ENCODE measurements around the gene LRRC75B. TPM values are rescaled to one million over a fixed set of nuclear protein-coding genes. Genes with fewer than 3 reads are reported as not detected.
"Not testable (repeated sequence)": the region's sequence is repeated elsewhere in the genome, so short reads cannot be mapped to it uniquely, and the experiment has no call there.

LRRC75B gene
- polyA plus RNA-seq, 1 donor from 2014 or later, result 12.2 TPM

- H2AFZ ChIP-seq (ENCODE audit: low read depth, low read length), result no peak overlapping the region
- no peak overlapping the region for H3K9ac ChIP-seq (ENCODE audit: low read length)
Measured at GRCh38 chr22:24601217-24602104, 8.6 kb upstream of the LRRC75B start.

GRCh38 chr22:24599958-24600715 lies 7.3 kb upstream of the LRRC75B start:
- H4K20me1 ChIP-seq (ENCODE audit: insufficient read depth), result not testable (repeated sequence)

More at GRCh38 chr22:24601217-24602104, 8.6 kb upstream of the LRRC75B start:
- TF ChIP-seq RAD21 (conservative IDR thresholded peaks at IDR 0.05) (no peak), TAF1 (IDR thresholded peaks at IDR 0.05; ENCODE audit: low read depth) (no peak), EZH2 (IDR thresholded peaks at IDR 0.05; ENCODE audit: borderline replicate concordance, insufficient read depth, low read length, poor library complexity, severe bottlenecking) (no peak)
- no peaks in the 10 kb centered on the region for H3K79me2 ChIP-seq (replicated peaks; ENCODE audit: insufficient read depth, low read length)
- H4K20me1 ChIP-seq (ENCODE audit: insufficient read depth), result no peaks in the 10 kb centered on the region
- no peaks in the 10 kb centered on the region for H3K27me3 ChIP-seq (ENCODE audit: insufficient read depth, low read depth, low read length)
- H3K4me2 ChIP-seq (ENCODE audit: low read length), result no peak overlapping the region
- H3F3A ChIP-seq (ENCODE audit: insufficient read depth, low read length, poor library complexity, severe bottlenecking), result no peaks in the 10 kb centered on the region
- no peak overlapping the region for H3K4me3 ChIP-seq (ENCODE audit: low read length)
- no peaks in the 10 kb centered on the region for H3K9me2 ChIP-seq (ENCODE audit: insufficient read depth, low read length)
- H3K9me3 ChIP-seq (ENCODE audit: low read length), result no peaks in the 10 kb centered on the region
- no peaks in the 10 kb centered on the region for H3K36me3 ChIP-seq (ENCODE audit: insufficient read depth, low read length)
- H3K27ac ChIP-seq (ENCODE audit: low read length), result no peak overlapping the region

GRCh38 chr22:24599514-24599913 lies 6.6 kb upstream of the LRRC75B start:
- no peaks in the 10 kb centered on the region for H3F3A ChIP-seq (ENCODE audit: insufficient read depth, low read length, poor library complexity, severe bottlenecking)
- H3K79me2 ChIP-seq (replicated peaks; ENCODE audit: insufficient read depth, low read length), result no peaks in the 10 kb centered on the region
- H2AFZ ChIP-seq (ENCODE audit: low read depth, low read length), result no peak overlapping the region
- H3K27ac ChIP-seq (ENCODE audit: low read length), result no peak overlapping the region
- no peaks in the 10 kb centered on the region for H4K20me1 ChIP-seq (ENCODE audit: insufficient read depth)
- no peak overlapping the region for H3K4me2 ChIP-seq (ENCODE audit: low read length)
- H3K9me3 ChIP-seq (ENCODE audit: low read length), result no peaks in the 10 kb centered on the region
- no peak overlapping the region for H3K9ac ChIP-seq (ENCODE audit: low read length)
- TF ChIP-seq MXI1 (conservative IDR thresholded peaks at IDR 0.05; ENCODE audit: poor library complexity, severe bottlenecking), result no peak
- no peak for TF ChIP-seq CTCF (IDR thresholded peaks at IDR 0.05; ENCODE audit: poor library complexity, severe bottlenecking)
- TF ChIP-seq POLR2AphosphoS5 (IDR thresholded peaks at IDR 0.05), result no peak
- no peak for TF ChIP-seq EP300 (conservative IDR thresholded peaks at IDR 0.05; ENCODE audit: poor library complexity, severe bottlenecking)
- TF ChIP-seq RAD21 (conservative IDR thresholded peaks at IDR 0.05), result no peak
- TF ChIP-seq SMC3 (conservative IDR thresholded peaks at IDR 0.05; ENCODE audit: poor library complexity), result no peak
- TF ChIP-seq TAF1 (IDR thresholded peaks at IDR 0.05; ENCODE audit: low read depth), result no peak
- H3K4me3 ChIP-seq (ENCODE audit: low read length), result no peak overlapping the region
- no peaks in the 10 kb centered on the region for H3K9me2 ChIP-seq (ENCODE audit: insufficient read depth, low read length)
- no peaks in the 10 kb centered on the region for H3K27me3 ChIP-seq (ENCODE audit: insufficient read depth, low read depth, low read length)
- H3K36me3 ChIP-seq (ENCODE audit: insufficient read depth, low read length), result no peaks in the 10 kb centered on the region

More at GRCh38 chr22:24599958-24600715, 7.3 kb upstream of the LRRC75B start:
- H3K27ac ChIP-seq (ENCODE audit: low read length); H2AFZ ChIP-seq (ENCODE audit: low read depth, low read length); H3K79me2 ChIP-seq (replicated peaks; ENCODE audit: insufficient read depth, low read length); H3K27me3 ChIP-seq (ENCODE audit: insufficient read depth, low read depth, low read length); H3K9me2 ChIP-seq (ENCODE audit: insufficient read depth, low read length); H3K4me2 ChIP-seq (ENCODE audit: low read length); H3K36me3 ChIP-seq (ENCODE audit: insufficient read depth, low read length); H3K9ac ChIP-seq (ENCODE audit: low read length); H3K4me3 ChIP-seq (ENCODE audit: low read length); H3F3A ChIP-seq (ENCODE audit: insufficient read depth, low read length, poor library complexity, severe bottlenecking); H3K9me3 ChIP-seq (ENCODE audit: low read length): not testable (repeated sequence)

GRCh38 chr22:24597076-24597475 lies 4.2 kb upstream of the LRRC75B start:
- H3K36me3 ChIP-seq (ENCODE audit: insufficient read depth, low read length); H3K9me2 ChIP-seq (ENCODE audit: insufficient read depth, low read length); H3K27ac ChIP-seq (ENCODE audit: low read length); H3K79me2 ChIP-seq (replicated peaks; ENCODE audit: insufficient read depth, low read length); H3K4me3 ChIP-seq (ENCODE audit: low read length); H3K9ac ChIP-seq (ENCODE audit: low read length); H3K27me3 ChIP-seq (ENCODE audit: insufficient read depth, low read depth, low read length); H3K9me3 ChIP-seq (ENCODE audit: low read length); H3K4me2 ChIP-seq (ENCODE audit: low read length); H3F3A ChIP-seq (ENCODE audit: insufficient read depth, low read length, poor library complexity, severe bottlenecking); H4K20me1 ChIP-seq (ENCODE audit: insufficient read depth); H2AFZ ChIP-seq (ENCODE audit: low read depth, low read length): not testable (repeated sequence)

Measured in neural cell (in vitro differentiated cells).